Activated naive CD4-positive, alpha-beta T cell treated with anti-CD3 and anti-CD28 coated beads for 36 hours (primary cell): ENCODE data around the gene MRPL34. TPM values are rescaled to one million over a fixed set of nuclear protein-coding genes. Genes with fewer than 3 reads are reported as not detected.
A peak's percentile ranks its signal among the peaks of the same experiment; 100 is the strongest.

ENCODE experiments used
- CTCF ChIA-PET: fragments of 350-600 bp; sonication (Branson Sonifier 250); formaldehyde crosslinking; loops from one replicate; lab custom pipeline; 2021; ENCODE audit warnings: antibody characterized with exemption; lab: Charles Lee
- DNase-seq: peaks from one replicate; pipeline ENCODE4 v3.0.0-alpha.2; 2020
- H3K27ac Mint-ChIP-seq: one replicate; pipeline ENCODE4 v1.8.0; 2021; ENCODE audit warnings: mild to moderate bottlenecking, mixed read lengths
- H3K27me3 Mint-ChIP-seq: one replicate; pipeline ENCODE4 v1.8.0; 2021; ENCODE audit warnings: low read depth, mixed read lengths
- H3K36me3 Mint-ChIP-seq: one replicate; pipeline ENCODE4 v1.8.0; 2021; ENCODE audit warnings: low read depth, mixed read lengths
- H3K4me1 Mint-ChIP-seq: one replicate; pipeline ENCODE4 v1.8.0; 2021; ENCODE audit warnings: low read depth, mixed read lengths
- H3K4me3 Mint-ChIP-seq: one replicate; pipeline ENCODE4 v1.8.0; 2021; ENCODE audit warnings: mild to moderate bottlenecking, moderate library complexity, mixed read lengths
- H3K9me3 Mint-ChIP-seq: one replicate; pipeline ENCODE4 v1.8.0; 2021; ENCODE audit warnings: mixed read lengths
- intact Hi-C: fragments of 100-400 bp; cut with micrococcal nuclease; formaldehyde crosslinking; loops from one replicate; pipeline ENCODE4 v1.15.1; 2023
- total RNA-seq, 2 experiments: library from RNA; stranded (reverse); gene quantifications; one replicate each; pipeline ENCODE4 v1.2.3, GENCODE V29; 2021

The MRPL34 gene
- total RNA-seq, 2 experiments from 2014 or later, result 84.2 to 92.2 TPM

DNA sequence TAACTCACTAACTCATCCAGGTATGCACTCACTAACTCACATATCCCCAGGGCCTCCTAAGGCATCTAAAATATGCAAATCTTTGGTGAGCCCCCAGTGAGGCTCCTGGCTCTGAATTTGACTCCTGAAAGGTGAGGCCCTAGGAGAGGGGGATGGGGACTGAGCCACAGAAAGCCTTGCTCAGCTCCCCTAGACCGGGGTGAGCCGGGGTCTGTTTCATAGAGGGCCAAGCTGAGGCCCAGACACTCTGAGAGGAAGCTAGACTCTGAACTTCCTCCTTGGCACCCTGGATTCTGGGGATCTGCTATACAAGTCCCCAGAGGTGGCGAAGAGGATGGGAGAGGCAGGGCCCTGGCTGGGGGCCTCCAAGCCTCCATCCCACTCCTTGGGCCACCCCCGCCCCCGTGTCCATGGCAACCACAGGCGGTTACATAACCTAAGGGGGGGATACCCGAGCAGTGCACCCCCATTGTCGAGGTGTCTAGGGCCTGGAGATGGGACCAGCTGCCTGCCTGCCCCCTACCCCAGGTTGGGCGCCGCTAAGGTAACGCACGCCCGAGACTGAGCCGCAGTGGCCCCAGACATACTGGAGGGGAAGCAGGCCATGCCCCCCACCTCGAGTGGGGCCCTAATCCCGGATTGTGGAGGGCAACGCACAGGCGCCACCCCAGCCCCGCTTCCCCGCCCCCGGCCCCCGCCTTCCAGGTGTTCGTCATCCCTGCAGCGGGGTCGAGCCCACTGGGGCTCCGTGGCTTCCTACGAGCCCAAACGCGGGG is 3.1 kb upstream of the MRPL34 start:
- Mint-ChIP-seq H3K27ac (no peak overlapping the region), H3K4me1 (peaks cover 33% of the 10 kb centered on the region), H3K9me3 (no peaks in the 10 kb centered on the region), H3K36me3 (peaks cover 4% of the 10 kb centered on the region), H3K4me3 (peak overlapping the region; percentile 64), H3K27me3 (no peaks in the 10 kb centered on the region)
- peak; percentile 17 for DNase-seq
- intact Hi-C loops, result loop anchor here (10.0 kb wide), 1 partner anchor 468 kb away; no protein-coding TSS in a partner anchor
- CTCF ChIA-PET, result interaction anchor here (0.6 to 2.5 kb wide), 2 partner anchors 10 to 68 kb away, joined by 3 to 10 read pairs; no protein-coding TSS in a partner anchor

DNA sequence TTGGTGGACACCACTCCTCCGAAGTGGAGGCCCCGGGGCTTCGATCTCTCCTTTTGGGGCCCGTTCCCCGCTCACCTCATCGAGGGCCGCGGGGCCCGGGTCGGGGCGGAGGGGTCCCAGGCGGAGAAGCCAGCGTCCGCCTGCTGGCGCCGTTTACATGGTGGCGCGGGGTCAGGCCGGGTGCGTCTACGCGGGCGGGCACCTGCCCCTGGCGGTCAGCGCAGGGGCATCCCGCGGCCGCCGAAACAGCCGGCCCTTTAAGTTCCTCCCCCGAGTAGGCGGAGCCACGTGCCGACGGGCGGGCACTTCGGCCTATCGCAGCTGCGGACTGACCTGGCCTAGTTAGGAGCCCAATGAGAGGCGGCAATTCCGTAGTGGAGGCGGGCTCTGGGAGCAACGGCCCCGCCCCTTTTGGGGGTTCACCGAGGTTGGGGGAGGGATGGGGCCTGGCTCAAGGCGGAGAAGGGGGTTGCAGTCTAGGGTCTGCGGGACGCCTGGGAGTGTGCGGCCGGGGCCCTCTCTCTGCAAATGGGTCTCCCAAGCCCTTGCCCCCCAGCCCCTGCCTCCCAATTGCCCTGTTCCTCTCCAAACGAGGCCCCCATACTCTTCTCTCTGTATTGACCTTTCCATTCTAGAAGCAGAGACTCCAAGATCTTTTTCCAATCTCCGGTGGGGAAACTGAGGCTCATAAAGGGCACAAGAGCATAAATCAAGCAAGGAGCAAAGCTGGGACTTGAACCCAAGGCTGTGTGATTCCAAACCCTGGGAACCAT is 2.3 kb upstream of the MRPL34 start, which contains the start of gene ABHD8:
TSS of gene ABHD8 (minus strand) at position 259 of the 773 bp plus-strand sequence. CDS start 1,809 bp downstream, outside the sequence.
- intact Hi-C loops, result loop anchor here (10.0 kb wide), 1 partner anchor 469 kb away; no protein-coding TSS in a partner anchor

DNA sequence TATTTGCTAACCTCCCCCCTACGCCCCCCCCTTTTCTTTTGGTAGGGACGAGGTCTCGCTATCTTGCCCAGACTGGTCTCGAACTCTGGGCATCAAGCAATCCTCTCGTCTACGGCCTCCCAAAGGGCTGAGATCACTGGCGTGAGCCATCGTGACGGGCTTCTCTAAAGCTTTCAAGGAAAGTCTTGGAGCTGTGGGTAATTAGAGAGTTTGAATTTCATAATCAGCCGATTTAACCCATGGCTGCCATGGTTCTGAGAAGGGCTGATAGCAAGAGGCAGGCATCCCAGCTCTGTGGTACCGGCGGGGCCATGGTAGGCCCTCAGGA is 1.8 kb upstream of the MRPL34 start:
- intact Hi-C loops, result loop anchor here (10.0 kb wide), 1 partner anchor 469 kb away; no protein-coding TSS in a partner anchor
- Mint-ChIP-seq H3K27ac (no peak overlapping the region), H3K27me3 (no peaks in the 10 kb centered on the region), H3K9me3 (no peaks in the 10 kb centered on the region), H3K4me1 (peaks cover 38% of the 10 kb centered on the region), H3K4me3 (peak overlapping the region; percentile 64), H3K36me3 (no peaks in the 10 kb centered on the region)
- no peak for DNase-seq
- CTCF ChIA-PET, result interaction anchor here (0.9 to 2.5 kb wide), 3 partner anchors 11 to 20 kb away, joined by 3 to 10 read pairs (median 3); no protein-coding TSS in a partner anchor

More for the DNA sequence above, 2.3 kb upstream of the MRPL34 start, which contains the start of gene ABHD8:
- Mint-ChIP-seq H3K36me3 (peaks cover under 1% of the 10 kb centered on the region), H3K9me3 (no peaks in the 10 kb centered on the region), H3K27ac (no peak within 1 kb of the TSS), H3K4me3 (peak within 1 kb of the TSS; percentile 64), H3K27me3 (no peaks in the 10 kb centered on the region), H3K4me1 (peaks cover 38% of the 10 kb centered on the region)
- peak; percentile 96 for DNase-seq
- CTCF ChIA-PET, result interaction anchor here (0.6 to 2.5 kb wide), 4 partner anchors 10 to 68 kb away, joined by 3 to 10 read pairs (median 3); no protein-coding TSS in a partner anchor

DNA sequence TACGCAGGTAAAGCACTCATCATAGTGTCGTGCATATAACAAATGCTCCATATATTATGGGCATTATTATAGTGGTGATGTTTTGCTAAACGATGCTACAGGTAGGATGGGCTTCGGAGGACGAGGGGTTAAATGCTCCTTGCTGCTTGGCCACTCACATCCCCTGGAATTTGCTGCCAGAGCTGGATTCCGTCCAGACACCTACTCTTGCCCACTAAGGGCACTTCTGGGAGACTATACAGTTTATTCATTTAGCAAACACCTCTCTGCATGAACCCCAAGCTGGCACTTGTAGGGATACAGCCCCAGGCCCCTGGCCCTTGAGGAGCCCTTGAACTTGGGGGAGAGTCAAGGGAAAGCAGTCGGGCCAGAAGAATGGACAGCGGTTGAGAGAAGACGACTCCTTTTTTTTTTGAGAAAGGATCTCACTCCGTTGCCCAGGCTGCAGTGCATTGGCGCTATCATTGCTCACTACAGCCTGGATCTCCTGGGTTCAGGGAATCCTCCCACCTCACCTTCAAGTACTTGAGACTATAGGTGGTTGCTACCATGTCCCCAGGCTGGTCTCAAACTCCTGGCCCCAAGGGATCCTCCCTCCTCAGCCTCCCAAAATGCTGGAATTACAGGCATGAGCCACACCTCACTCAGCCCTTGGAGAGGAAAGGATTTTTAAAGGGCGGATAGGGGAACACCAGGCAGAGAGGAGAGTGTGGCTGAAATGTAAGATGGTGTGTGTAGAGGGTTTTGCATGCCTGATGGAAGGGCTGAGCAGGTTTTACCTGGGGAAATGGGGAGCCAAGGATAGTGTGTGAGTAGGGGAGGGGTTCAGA is 1.1 kb upstream of the MRPL34 start:
- Mint-ChIP-seq H3K9me3 (no peaks in the 10 kb centered on the region), H3K27ac (peak overlapping the region; percentile 88), H3K36me3 (no peaks in the 10 kb centered on the region), H3K4me1 (peaks cover 41% of the 10 kb centered on the region), H3K27me3 (no peaks in the 10 kb centered on the region), H3K4me3 (peak overlapping the region; percentile 89)
- intact Hi-C loops, result loop anchor here (1.0 to 10.0 kb wide), 7 partner anchors 12 to 470 kb away; partner anchors contain the start of genes BABAM1, GTPBP3 and PGLS
- CTCF ChIA-PET, result interaction anchor here (0.6 to 2.5 kb wide), 10 partner anchors 10 to 644 kb away, joined by 3 to 10 read pairs (median 6); no protein-coding TSS in a partner anchor
- no peak for DNase-seq

DNA sequence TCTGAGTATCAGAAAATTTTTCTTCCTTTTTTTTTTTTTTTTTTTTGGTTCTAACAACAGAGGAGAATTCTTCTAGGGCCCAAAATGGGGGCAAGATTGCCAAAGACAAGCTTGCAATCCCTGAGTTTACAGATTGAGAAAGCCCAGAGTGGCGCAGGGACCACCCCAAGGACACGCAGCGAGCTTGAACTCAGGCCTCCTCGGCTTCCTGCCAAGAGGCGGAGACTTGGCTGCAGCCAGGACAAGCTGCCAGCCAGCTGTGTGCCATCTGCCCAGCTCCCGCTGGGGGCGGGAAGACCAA is 506 bp upstream of the MRPL34 start:
- Mint-ChIP-seq H3K9me3 (no peaks in the 10 kb centered on the region), H3K27ac (peak overlapping the region; percentile 88), H3K27me3 (no peaks in the 10 kb centered on the region), H3K4me3 (peak overlapping the region; percentile 89), H3K36me3 (no peaks in the 10 kb centered on the region), H3K4me1 (peaks cover 42% of the 10 kb centered on the region)
- DNase-seq, result no peak
- CTCF ChIA-PET, result interaction anchor here (0.6 to 1.3 kb wide), 8 partner anchors 11 to 1820 kb away, joined by 3 to 7 read pairs (median 6); no protein-coding TSS in a partner anchor
- intact Hi-C loops, result loop anchor here (1.0 to 10.0 kb wide), 7 partner anchors 13 to 470 kb away; partner anchors contain the start of genes BABAM1, GTPBP3 and PGLS

GRCh38 chr19:17306285-17306714 is 628 bp downstream of the MRPL34 start:
- peaks cover 54% of the 10 kb centered on the region for H3K4me1 Mint-ChIP-seq
- intact Hi-C loops, result loop anchor here (5.0 to 10.0 kb wide), 2 partner anchors 206 to 471 kb away; partner anchors contain the start of gene PGLS
- H3K4me3 Mint-ChIP-seq, result peak overlapping the region; percentile 89
- peak overlapping the region; percentile 88 for H3K27ac Mint-ChIP-seq
- no peaks in the 10 kb centered on the region for H3K9me3 Mint-ChIP-seq
- no peaks in the 10 kb centered on the region for H3K27me3 Mint-ChIP-seq
- CTCF ChIA-PET, result interaction anchor here (1.0 kb wide), 1 partner anchor 79 kb away, joined by 5 read pairs; no protein-coding TSS in a partner anchor
- no peaks in the 10 kb centered on the region for H3K36me3 Mint-ChIP-seq
- DNase-seq, result no peak

DNA sequence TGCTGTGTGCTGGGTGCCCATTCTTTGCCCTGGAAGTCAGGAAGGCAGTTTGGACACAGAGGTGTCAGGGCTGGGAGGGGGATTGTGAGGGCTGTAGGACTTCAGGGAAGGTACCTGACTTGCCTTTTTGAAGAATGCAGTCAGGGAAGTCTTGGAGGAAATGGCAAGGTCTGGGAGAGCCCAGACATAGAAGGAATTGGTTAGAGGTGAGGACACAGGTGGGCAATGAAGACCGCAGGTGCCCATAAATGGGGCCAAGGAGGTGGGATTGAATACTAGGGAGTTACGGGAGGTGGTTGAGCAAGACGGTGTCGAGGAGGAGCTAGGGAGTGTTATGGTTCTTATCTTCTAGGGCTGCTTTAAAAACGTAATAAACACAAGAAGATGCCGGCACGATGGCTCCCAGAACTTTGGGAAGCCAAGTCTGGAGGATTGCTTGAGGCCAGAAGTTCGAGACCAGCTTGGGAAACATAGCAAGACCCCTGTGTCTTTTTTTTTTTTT is 2.3 kb downstream of the MRPL34 start:
- Mint-ChIP-seq H3K27me3 (no peaks in the 10 kb centered on the region), H3K4me3 (peak overlapping the region; percentile 27), H3K4me1 (peaks cover 55% of the 10 kb centered on the region), H3K9me3 (no peaks in the 10 kb centered on the region), H3K36me3 (peaks cover 5% of the 10 kb centered on the region), H3K27ac (peak overlapping the region; percentile 61)
- intact Hi-C loops, result loop anchor here (5.0 to 10.0 kb wide), 2 partner anchors 204 to 473 kb away; partner anchors contain the start of gene PGLS
- DNase-seq, result no peak
- CTCF ChIA-PET, result interaction anchor here (0.6 kb wide), 1 partner anchor 47 kb away, joined by 3 read pairs; no protein-coding TSS in a partner anchor

DNA sequence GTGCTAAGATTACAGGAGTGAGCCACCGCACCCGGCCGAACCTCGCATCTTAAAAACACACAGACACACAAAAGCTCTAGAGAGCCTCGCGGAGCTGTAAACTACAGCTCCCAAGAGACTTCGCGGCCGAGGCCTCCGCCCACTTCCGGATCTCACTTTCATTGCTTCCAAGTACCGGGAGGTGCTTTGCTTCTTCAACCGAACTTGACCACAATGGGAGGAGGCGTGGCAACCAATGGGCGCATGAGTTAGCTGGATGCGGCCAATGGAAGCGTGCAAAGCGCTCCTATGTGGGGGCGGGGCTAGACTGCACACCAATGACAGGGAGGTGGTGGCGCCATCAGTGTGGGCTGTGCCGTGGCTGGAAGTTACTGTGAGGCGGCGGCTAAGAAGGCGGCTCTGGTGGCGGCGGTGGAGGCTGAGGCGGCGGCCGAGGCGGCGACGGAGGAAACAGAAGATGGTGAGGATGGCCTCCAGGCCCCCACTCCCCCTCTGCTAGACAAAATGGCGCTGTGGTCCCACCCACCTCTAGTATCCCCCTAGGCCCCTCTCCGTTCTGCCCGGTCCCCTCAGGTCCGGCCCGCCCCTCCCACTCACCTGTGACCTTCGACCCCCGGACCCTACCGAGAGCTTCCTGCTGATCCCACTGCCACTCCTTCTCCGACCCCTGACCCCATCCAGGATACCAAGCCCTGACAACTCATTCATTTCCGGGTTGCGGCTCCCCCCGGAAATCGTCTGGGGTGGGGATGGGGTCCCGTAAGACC is 3.7 kb downstream of the MRPL34 start, which contains the start of gene DDA1:
TSS of gene DDA1 (plus strand) at position 366 of the 767 bp plus-strand sequence. CDS start at position 458, 92 bp downstream.
- peak within 1 kb of the TSS; percentile 97 for H3K4me3 Mint-ChIP-seq
- peak; percentile 100 for DNase-seq
- no peaks in the 10 kb centered on the region for H3K27me3 Mint-ChIP-seq
- CTCF ChIA-PET, result interaction anchor here (0.5 to 2.1 kb wide), 5 partner anchors 9 to 117 kb away, joined by 3 to 6 read pairs (median 3); partner anchors contain the start of gene BABAM1
- H3K36me3 Mint-ChIP-seq, result peaks cover 7% of the 10 kb centered on the region
- H3K4me1 Mint-ChIP-seq, result peaks cover 47% of the 10 kb centered on the region
- H3K27ac Mint-ChIP-seq, result peak within 1 kb of the TSS; percentile 86
- intact Hi-C loops, result loop anchor here (1.0 to 10.0 kb wide), 9 partner anchors 19 to 767 kb away; partner anchors contain the start of genes CHERP, GTPBP3, HAUS8 and MYO9B
- H3K9me3 Mint-ChIP-seq, result no peaks in the 10 kb centered on the region

DNA sequence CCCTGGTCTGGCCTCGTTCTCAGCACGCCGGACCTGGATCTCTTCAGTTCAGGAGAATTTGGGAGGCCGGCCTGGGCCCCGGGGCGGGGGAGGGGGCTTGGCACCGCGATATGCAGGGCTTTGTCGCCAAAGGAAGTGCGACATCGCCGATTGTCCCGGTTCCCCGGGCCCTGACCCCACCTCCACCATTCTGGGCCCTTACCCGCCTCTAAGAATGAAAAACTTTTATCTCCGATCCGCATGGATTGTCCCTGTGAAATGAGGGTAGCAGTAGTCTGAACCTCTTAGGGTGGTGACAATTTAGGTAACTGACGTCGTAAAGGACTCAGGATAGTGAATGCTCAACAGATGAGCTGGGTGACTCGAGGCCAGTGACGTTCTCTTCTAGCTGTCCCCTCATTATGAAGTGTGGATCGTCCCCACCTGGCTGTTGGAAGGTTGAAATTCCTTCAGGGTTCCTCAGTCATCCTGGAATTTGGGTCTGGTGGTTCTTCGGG is 4.3 kb downstream of the MRPL34 start:
- Mint-ChIP-seq H3K9me3 (no peaks in the 10 kb centered on the region), H3K4me3 (peak overlapping the region; percentile 97), H3K27me3 (no peaks in the 10 kb centered on the region), H3K4me1 (peaks cover 42% of the 10 kb centered on the region), H3K27ac (peak overlapping the region; percentile 86), H3K36me3 (peaks cover 7% of the 10 kb centered on the region)
- intact Hi-C loops, result loop anchor here (1.0 to 10.0 kb wide), 9 partner anchors 18 to 768 kb away; partner anchors contain the start of genes CHERP, GTPBP3, HAUS8 and MYO9B
- DNase-seq, result no peak
- CTCF ChIA-PET, result interaction anchor here (2.1 kb wide), 1 partner anchor 16 kb away, joined by 6 read pairs; no protein-coding TSS in a partner anchor
